ENCODE data around the gene PRR5L. TPM values are rescaled to one million over a fixed set of nuclear protein-coding genes. Genes with fewer than 3 reads are reported as not detected.

PRR5L gene
- total RNA-seq, 2 donors from 2014 or later = 3.2 to 11.8 TPM

GRCh38 chr11:36427079-36427478, 131.0 kb downstream of the PRR5L start:
- no peak for ATAC-seq (ENCODE audit: insufficient number of reproducible peaks, low FRiP score, low read depth)
- Histone ChIP-seq H3K9me3 (no peaks in the 10 kb centered on the region), H3K27ac (no peak overlapping the region), H3K4me3 (no peak overlapping the region), H3K4me1 (ENCODE audit: control insufficient read depth in 1 of 2, low read depth in 2 of 2) (no peaks in the 10 kb centered on the region), H3K36me3 (no peaks in the 10 kb centered on the region), H3K27me3 (replicated peaks; ENCODE audit: insufficient read depth) (no peaks in the 10 kb centered on the region)
- DNase-seq (ENCODE audit: low spot score) = no peak
- TF ChIP-seq CTCF (IDR thresholded peaks at IDR 0.05) = no peak

- ATAC-seq (ENCODE audit: insufficient number of reproducible peaks, low FRiP score, low read depth) = no peak
- no peak overlapping the region for H3K4me3 ChIP-seq
- H3K9me3 ChIP-seq = no peaks in the 10 kb centered on the region
- H3K27me3 ChIP-seq (replicated peaks; ENCODE audit: insufficient read depth) = no peaks in the 10 kb centered on the region
- no peaks in the 10 kb centered on the region for H3K4me1 ChIP-seq (ENCODE audit: control insufficient read depth in 1 of 2, low read depth in 2 of 2)
- TF ChIP-seq CTCF (IDR thresholded peaks at IDR 0.05) = no peak
- H3K36me3 ChIP-seq = no peaks in the 10 kb centered on the region
- H3K27ac ChIP-seq = no peak overlapping the region
- DNase-seq (ENCODE audit: low spot score) = no peak
Observed at GRCh38 chr11:36427876-36428275, 131.8 kb downstream of the PRR5L start.

- H3K4me1 ChIP-seq (ENCODE audit: control insufficient read depth in 1 of 2, low read depth in 2 of 2) = no peaks in the 10 kb centered on the region
- H3K27ac ChIP-seq = no peak overlapping the region
- DNase-seq (ENCODE audit: low spot score) (no peak), ATAC-seq (ENCODE audit: insufficient number of reproducible peaks, low FRiP score, low read depth) (no peak)
- no peak overlapping the region for H3K4me3 ChIP-seq
- no peaks in the 10 kb centered on the region for H3K27me3 ChIP-seq (replicated peaks; ENCODE audit: insufficient read depth)
- no peaks in the 10 kb centered on the region for H3K36me3 ChIP-seq
- no peaks in the 10 kb centered on the region for H3K9me3 ChIP-seq
- no peak for TF ChIP-seq CTCF (IDR thresholded peaks at IDR 0.05)
Observed at GRCh38 chr11:36431429-36432092, 135.5 kb downstream of the PRR5L start.

GRCh38 chr11:36432093-36432469, 136.0 kb downstream of the PRR5L start:
- DNase-seq (ENCODE audit: low spot score) (no peak), ATAC-seq (ENCODE audit: insufficient number of reproducible peaks, low FRiP score, low read depth) (no peak)
- H3K27me3 ChIP-seq (replicated peaks; ENCODE audit: insufficient read depth) = no peaks in the 10 kb centered on the region
- H3K4me3 ChIP-seq = no peak overlapping the region
- H3K9me3 ChIP-seq = no peaks in the 10 kb centered on the region
- H3K36me3 ChIP-seq = no peaks in the 10 kb centered on the region
- no peak for TF ChIP-seq CTCF (IDR thresholded peaks at IDR 0.05)
- H3K27ac ChIP-seq = no peak overlapping the region
- H3K4me1 ChIP-seq (ENCODE audit: control insufficient read depth in 1 of 2, low read depth in 2 of 2) = no peaks in the 10 kb centered on the region

- DNase-seq (ENCODE audit: low spot score) (no peak), ATAC-seq (ENCODE audit: insufficient number of reproducible peaks, low FRiP score, low read depth) (no peak)
- Histone ChIP-seq H3K36me3 (no peaks in the 10 kb centered on the region), H3K27ac (no peak overlapping the region), H3K27me3 (replicated peaks; ENCODE audit: insufficient read depth) (no peaks in the 10 kb centered on the region), H3K4me3 (no peak overlapping the region), H3K9me3 (no peaks in the 10 kb centered on the region), H3K4me1 (ENCODE audit: control insufficient read depth in 1 of 2, low read depth in 2 of 2) (no peaks in the 10 kb centered on the region)
- TF ChIP-seq CTCF (IDR thresholded peaks at IDR 0.05) = no peak
Observed at GRCh38 chr11:36432738-36433137, 136.7 kb downstream of the PRR5L start.

Data from thoracic aorta (tissue), 2 donors.